HepG2 (cell line): ENCODE measurements around the gene XRN1.

Experiments
- BHLHE40 ChIP-seq: IDR thresholded peaks from 2 replicates; pipeline ENCODE4 v1.6.1; 2011; ENCODE audit warnings: low read length, improper control_type of control experiment
- CTCF ChIP-seq: sonication (generic); formaldehyde crosslinking; IDR thresholded peaks from 2 replicates; pipeline ENCODE4 v1.5.0; 2020; ENCODE audit warnings: mild to moderate bottlenecking, missing genetic modification reagents, moderate library complexity
- POLR2A ChIP-seq, 2 experiments: IDR thresholded peaks; 2 replicates each; pipeline ENCODE4 v1.6.1; 2011; ENCODE audit warnings: low read depth in 2 of 2, low read length in 2 of 2, mild to moderate bottlenecking in 1 of 2, moderate library complexity in 1 of 2; ENCODE audit not compliant: insufficient read depth in 1 of 2

DNA sequence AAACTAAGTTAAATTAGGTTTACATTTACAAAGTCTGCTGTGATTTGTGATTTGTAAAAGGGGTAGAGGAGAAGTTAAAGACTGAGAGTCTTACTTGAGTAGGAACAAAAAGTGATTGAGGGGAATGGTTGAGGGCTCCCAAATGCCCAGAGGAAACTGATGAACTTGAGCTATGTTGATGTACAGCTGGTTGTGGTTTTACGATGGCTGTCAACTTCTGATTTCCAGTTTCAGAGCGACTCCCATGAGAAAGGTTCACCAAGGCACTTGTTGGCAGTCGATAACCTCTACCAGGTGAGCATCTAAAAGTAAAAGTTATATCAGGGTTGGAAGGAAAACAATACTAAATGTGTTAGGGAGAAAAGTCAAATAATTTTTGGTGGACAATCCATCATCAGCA lies 91.0 kb downstream of the XRN1 start:
- TF ChIP-seq CTCF (no peak), BHLHE40 (no peak), POLR2A (IDR thresholded peaks at IDR 0.05; ENCODE audit: insufficient read depth in 1 of 2, low read depth in 2 of 2, low read length in 2 of 2) (no peak)
